Heart left ventricle (tissue), 16 donors: ENCODE measurements around the gene FAM20B. TPM values are rescaled to one million over a fixed set of nuclear protein-coding genes. Genes with fewer than 3 reads are reported as not detected.
"Not testable (repeated sequence)": the region's sequence is repeated elsewhere in the genome, so short reads cannot be mapped to it uniquely, and the experiment has no call there.

Experiments
- ATAC-seq, 4 donors: fragments of 200-7000 bp; cut with Tn5 transposase; one replicate each; pipeline ENCODE4 v1.9.1; 2020 to 2022; ENCODE audit warnings: moderate library complexity in 4 of 4, mild to moderate bottlenecking in 3 of 4, moderate number of reproducible peaks in 1 of 4
- DNase-seq, 5 donors: peaks; one replicate each; pipeline ENCODE4 v3.0.0-alpha.2; 2020
- H3K27ac ChIP-seq, 12 donors: fragments of 200-600 bp; sonication (generic) in 4 of 12; one replicate each; pipeline versions ENCODE4 v1.5.0 to v1.8.0; 2016 to 2022; ENCODE audit warnings: mild to moderate bottlenecking in 2 of 12
- H3K27me3 ChIP-seq, 9 donors: fragments of 200-600 bp; sonication (generic) in 2 of 9; one replicate each; pipeline versions ENCODE4 v1.5.1 to v1.8.0; 2016 to 2022; ENCODE audit warnings: mild to moderate bottlenecking in 3 of 9
- H3K36me3 ChIP-seq, 9 donors: fragments of 200-600 bp; sonication (generic) in 2 of 9; one replicate each; pipeline versions ENCODE4 v1.5.0 to v1.8.0; 2018 to 2022; ENCODE audit warnings: mild to moderate bottlenecking in 2 of 9
- H3K4me1 ChIP-seq, 12 donors: fragments of 200-600 bp; sonication (generic) in 4 of 12; one replicate each; pipeline versions ENCODE4 v1.5.0 to v1.8.0; 2016 to 2022; ENCODE audit warnings: mild to moderate bottlenecking in 3 of 12
- H3K4me3 ChIP-seq, 12 donors: fragments of 200-600 bp; sonication (generic) in 4 of 12; one replicate each; pipeline versions ENCODE4 v1.5.0 to v1.8.0; 2017 to 2022; ENCODE audit warnings: mild to moderate bottlenecking in 9 of 12, moderate library complexity in 4 of 12
- H3K9me3 ChIP-seq, 12 donors: fragments of 200-600 bp; sonication (generic) in 4 of 12; one replicate each; pipeline versions ENCODE4 v1.5.0 to v1.8.0; 2016 to 2022; ENCODE audit warnings: mild to moderate bottlenecking in 1 of 12
- CTCF ChIP-seq, 12 donors: fragments of 200-600 bp; sonication (generic) in 4 of 12; IDR thresholded peaks; one replicate each; pipeline versions ENCODE4 v1.5.0 to v1.8.0; 2018 to 2022; ENCODE audit warnings: antibody characterized with exemption in 12 of 12, mild to moderate bottlenecking in 5 of 12
- POLR2A ChIP-seq, 2 donors: fragments of 450-650 bp; IDR thresholded peaks; one replicate each; pipeline ENCODE4 v1.6.1; 2017; ENCODE audit warnings: antibody characterized with exemption in 2 of 2, mild to moderate bottlenecking in 2 of 2, moderate library complexity in 2 of 2
- WGBS, 4 donors: extraction: QIAGEN DNeasy Blood & Tissue Kit in 2 of 4; methylation state at CpG; one replicate each; pipeline versions ENCODE4 v1.1.5 to v1.1.7; 2013 to 2018; 5-methylcytosine and 5-hydroxymethylcytosine counted together
- intact Hi-C, 10 donors: fragments of 100-400 bp; cut with DNase I; formaldehyde crosslinking; loops; one replicate each; pipeline versions ENCODE4 v1.11.1 to v1.14.2; 2022
- polyA plus RNA-seq, 2 donors: library from polyadenylated mRNA; stranded (reverse); fragments of 200-250 nt; gene quantifications; one replicate each; pipeline ENCODE4 v1.2.3, GENCODE V29; 2013
- total RNA-seq, 9 donors: library from RNA; depleted of rRNA in 2 of 9; stranded (reverse); fragments of >200 nt in 2 of 9; fragmentation: NEBNext Ultra II Directional in 3 of 9; extraction: Animal tissue kit (Norgen Biotek cat#: 25700) in 3 of 9; gene quantifications; one replicate each; pipeline versions ENCODE4 v1.1.0 to v1.2.4, GENCODE V29; 2016 to 2023
- donor health status: ischemic (EF 13 %, LVEDD 7.1; RV severe dilation, severe dysfunction).
- donor health status: healthy with polysubstance abuse.
- donor health status: DM: no; HTN: yes; CAD: no.
- donor health status: DM: no; HTN: no; CAD: no.
- donor health status: ischemic (EF 25% LVEDD 6.9; RV normal size, moderate dysfunction).
- donor health status: ischemic (EF 25% LVEDD 5.7; RV mildly dilated, moderate dysfunction).
- donor health status: healthy.
- donor health status: DM: yes; HTN: yes; CAD: no.
- donor health status: ischemic (EF 35%, LVEDD 5.7; RV mildly dilated, moderate dysfunction).
- donor health status: nonischemic (EF 11% LVEDD 7.7; RV severe dilation, severe dysfunction).
- donor health status: DM: yes; HTN: yes; CAD: no.
- donor health status: PGD.
- donor health status: ischemic (EF 29% LVEDD 5.4; RV normal size, mild dysfunction).
- donor health status: nonischemic (EF 23%, LVEDD 6.1; RV moderate dilation, normal function).

FAM20B gene
- total and polyA plus RNA-seq, 11 donors = 13.8 to 70.1 (median 52.6) TPM

DNA sequence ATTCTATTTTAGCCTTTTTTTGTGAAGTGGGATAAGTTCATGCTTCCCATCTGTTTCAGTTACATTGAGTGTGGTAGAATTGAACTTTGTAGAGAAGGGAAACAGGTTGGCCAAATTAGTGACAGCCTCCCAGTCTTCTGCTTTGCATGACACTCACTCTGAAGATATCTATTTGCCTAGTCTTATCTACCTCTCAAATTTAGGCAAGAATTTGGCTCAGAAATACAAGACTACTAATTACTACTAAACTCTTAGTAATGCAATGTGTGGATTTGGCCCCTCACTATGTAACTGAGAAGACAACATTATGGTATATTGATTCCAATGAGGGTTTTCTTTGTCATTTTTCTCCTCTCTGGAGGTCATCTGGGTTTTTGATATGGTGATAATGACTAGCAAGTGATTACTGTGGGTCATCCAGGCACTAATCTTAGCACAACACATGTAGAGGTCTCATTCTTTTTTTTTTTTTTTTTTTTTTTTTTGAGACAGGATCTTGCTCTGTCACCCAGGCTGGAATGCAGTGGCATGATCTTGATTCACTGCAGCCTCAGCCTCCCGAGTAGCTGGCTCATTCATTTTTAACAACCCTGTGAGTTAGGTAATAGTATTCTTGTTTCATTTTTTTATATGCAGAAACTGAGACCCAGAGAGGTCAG is 6.3 kb downstream of the FAM20B start:
- Histone ChIP-seq H3K27ac (peak overlapping the region in 1 of 12 donors; percentile 6), H3K4me3 (no peak overlapping the region), H3K4me1 (peaks cover 0 to 80% (median 58%) of the 10 kb centered on the region in 12 donors), H3K9me3 (no peaks in the 10 kb centered on the region), H3K27me3 (no peaks in the 10 kb centered on the region), H3K36me3 (no peaks in the 10 kb centered on the region)
- no peak for DNase-seq
- 14 to 34% (median 20%) methylated on average over 1 of the region's 1 CpG for WGBS, 4 donors
- TF ChIP-seq POLR2A (IDR thresholded peaks at IDR 0.05) = no peak
- TF ChIP-seq CTCF (IDR thresholded peaks at IDR 0.05) = no peak
- intact Hi-C loops = no loop called here
- no peak for ATAC-seq

DNA sequence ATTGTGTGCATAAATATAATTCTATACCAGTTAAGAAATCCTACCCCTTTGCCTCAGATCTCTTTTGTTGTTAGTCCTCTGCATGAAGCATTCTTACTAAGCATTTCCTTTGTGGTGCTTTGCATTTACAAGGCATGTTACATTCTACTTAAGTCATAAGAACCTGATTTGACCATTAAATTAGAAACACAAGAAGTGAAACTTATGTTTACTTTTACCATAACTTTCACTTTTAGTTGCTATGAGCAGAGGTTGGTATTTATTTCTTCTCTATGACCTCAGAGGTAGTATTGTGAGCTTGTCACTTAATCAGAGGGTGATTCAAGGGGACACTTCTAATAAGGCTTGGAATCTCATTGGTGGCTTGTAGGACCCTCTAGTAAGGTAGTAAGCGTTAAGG is 9.0 kb downstream of the FAM20B start:
- 72 to 90% (median 80%) methylated on average over 1 of the region's 1 CpG for WGBS, 4 donors
- intact Hi-C loops = no loop called here
- ATAC-seq (peak in 1 of 4 donors; percentile 48), DNase-seq (no peak)
- Histone ChIP-seq H3K4me1 (peaks cover 0 to 82% (median 50%) of the 10 kb centered on the region in 12 donors), H3K9me3 (no peaks in the 10 kb centered on the region), H3K4me3 (no peak overlapping the region), H3K27ac (peak overlapping the region in 3 of 12 donors; percentile 14 to 63 (median 50)), H3K27me3 (no peaks in the 10 kb centered on the region), H3K36me3 (no peaks in the 10 kb centered on the region)
- TF ChIP-seq POLR2A (IDR thresholded peaks at IDR 0.05) (no peak), CTCF (IDR thresholded peaks at IDR 0.05) (no peak)

DNA sequence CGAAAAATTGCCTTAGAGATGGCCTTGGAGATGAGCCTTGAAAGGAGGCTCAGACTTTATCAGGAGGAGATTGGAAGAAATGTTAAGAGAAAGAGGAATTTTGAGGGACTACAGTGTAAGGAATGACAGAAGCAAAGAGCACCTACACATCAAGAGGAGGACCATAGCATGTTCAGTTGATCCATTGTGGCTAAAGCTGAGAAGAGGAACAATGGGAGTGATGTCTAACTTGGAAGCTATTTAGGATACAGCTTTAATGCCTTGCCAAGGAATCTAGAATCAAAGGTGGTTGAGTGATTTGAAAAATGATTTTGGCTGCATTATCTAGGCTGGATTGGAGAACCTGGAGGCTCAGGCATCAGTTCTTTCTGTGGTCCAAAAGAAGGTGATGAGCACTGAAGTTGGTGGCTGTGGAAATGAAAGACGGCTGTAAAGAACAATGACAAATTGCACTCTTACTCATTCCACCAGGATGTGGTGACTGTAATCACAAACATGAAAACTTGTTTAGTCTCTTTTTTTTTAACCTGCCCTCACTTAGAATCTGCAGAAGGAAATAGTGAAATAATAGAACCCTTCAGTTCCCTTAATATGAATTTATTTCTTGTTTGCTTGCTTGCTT is 11.3 kb downstream of the FAM20B start:
- 81 to 90% (median 86%) methylated on average over 2 of the region's 2 CpGs for WGBS, 4 donors
- H3K9me3 ChIP-seq = no peaks in the 10 kb centered on the region
- H3K27me3 ChIP-seq = no peaks in the 10 kb centered on the region
- peaks cover 0 to 62% (median 36%) of the 10 kb centered on the region in 12 donors for H3K4me1 ChIP-seq
- no peak overlapping the region for H3K27ac ChIP-seq
- intact Hi-C loops = no loop called here
- H3K36me3 ChIP-seq = no peaks in the 10 kb centered on the region
- no peak overlapping the region for H3K4me3 ChIP-seq
- DNase-seq (no peak), ATAC-seq (no peak)
- TF ChIP-seq CTCF (IDR thresholded peaks at IDR 0.05) (no peak), POLR2A (IDR thresholded peaks at IDR 0.05) (no peak)

DNA sequence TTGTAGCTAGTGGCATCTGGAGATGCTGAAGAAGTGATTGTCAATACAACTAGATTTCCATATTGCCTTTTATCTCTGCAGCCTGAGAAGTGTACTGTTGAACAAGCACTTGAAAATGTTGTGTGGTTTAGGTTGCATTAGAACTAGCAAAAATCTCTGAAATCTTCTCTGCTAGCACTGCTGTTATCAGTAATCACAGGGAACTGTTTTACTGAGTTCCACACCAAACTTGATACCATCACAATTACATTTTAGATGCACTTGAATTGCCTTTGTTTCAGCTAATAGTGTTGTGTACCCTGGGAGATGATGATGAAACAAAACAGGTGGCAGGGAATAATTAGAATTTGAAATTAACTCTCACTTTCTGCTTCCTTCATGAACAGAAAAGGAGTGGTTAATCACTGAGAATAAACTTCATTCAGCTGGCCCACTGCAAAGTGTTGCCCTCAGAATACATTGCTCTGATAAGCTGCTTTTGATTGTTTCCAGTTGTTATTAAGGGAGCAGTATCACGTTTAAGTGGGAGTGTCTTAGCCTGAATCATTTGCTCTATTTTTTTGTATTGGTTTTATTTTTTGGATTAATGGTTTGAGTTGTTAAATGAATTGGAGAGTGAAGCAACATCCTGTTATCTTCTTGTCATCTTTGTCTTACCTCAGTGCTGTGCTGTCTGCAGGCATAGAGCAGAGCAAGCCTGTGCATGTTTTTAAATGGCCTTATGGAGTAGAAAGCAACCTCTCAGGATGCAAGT is 13.0 kb downstream of the FAM20B start:
- no peak for ATAC-seq
- intact Hi-C loops = no loop called here
- 11 to 29% (median 22%) methylated on average over 1 of the region's 1 CpG for WGBS, 4 donors
- DNase-seq = no peak
- no peaks in the 10 kb centered on the region for H3K9me3 ChIP-seq
- H3K36me3 ChIP-seq = peaks cover 0 to 2% (median 0%) of the 10 kb centered on the region in 9 donors
- no peak overlapping the region for H3K4me3 ChIP-seq
- TF ChIP-seq CTCF (IDR thresholded peaks at IDR 0.05) = no peak
- no peak for TF ChIP-seq POLR2A (IDR thresholded peaks at IDR 0.05)
- no peaks in the 10 kb centered on the region for H3K27me3 ChIP-seq
- peaks cover 0 to 44% (median 23%) of the 10 kb centered on the region in 12 donors for H3K4me1 ChIP-seq
- no peak overlapping the region for H3K27ac ChIP-seq

DNA sequence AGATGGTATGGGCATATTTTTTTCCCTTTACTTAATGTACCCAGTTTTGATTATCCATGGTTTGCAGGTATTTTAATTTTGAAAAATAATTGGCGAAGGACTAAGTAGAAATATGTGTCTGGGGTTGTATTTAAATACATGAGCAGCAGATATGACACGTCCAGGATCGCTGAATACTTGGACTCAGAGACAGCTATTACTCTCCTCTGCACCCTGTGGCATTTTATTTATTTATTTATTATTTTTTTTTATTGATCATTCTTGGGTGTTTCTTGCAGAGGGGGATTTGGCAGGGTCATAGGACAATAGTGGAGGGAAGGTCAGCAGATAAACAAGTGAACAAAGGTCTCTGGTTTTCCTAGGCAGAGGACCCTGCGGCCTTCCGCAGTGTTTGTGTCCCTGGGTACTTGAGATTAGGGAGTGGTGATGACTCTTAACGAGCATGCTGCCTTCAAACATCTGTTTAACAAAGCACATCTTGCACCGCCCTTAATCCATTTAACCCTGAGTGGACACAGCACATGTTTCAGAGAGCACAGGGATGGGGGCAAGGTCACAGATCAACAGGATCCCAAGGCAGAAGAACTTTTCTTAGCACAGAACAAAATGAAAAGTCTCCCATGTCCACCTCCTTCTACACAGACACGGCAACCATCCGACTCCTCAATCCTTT is 13.9 kb downstream of the FAM20B start:
- H3K36me3 ChIP-seq, H3K9me3 ChIP-seq, H3K4me3 ChIP-seq, DNase-seq, ATAC-seq, H3K27me3 ChIP-seq, intact Hi-C loops, H3K27ac ChIP-seq: not testable (repeated sequence)
- peaks cover 0 to 35% (median 14%) of the 10 kb centered on the region in 12 donors for H3K4me1 ChIP-seq
- 64 to 79% (median 75%) methylated on average over 6 to 8 of the region's 9 CpGs for WGBS, 4 donors

DNA sequence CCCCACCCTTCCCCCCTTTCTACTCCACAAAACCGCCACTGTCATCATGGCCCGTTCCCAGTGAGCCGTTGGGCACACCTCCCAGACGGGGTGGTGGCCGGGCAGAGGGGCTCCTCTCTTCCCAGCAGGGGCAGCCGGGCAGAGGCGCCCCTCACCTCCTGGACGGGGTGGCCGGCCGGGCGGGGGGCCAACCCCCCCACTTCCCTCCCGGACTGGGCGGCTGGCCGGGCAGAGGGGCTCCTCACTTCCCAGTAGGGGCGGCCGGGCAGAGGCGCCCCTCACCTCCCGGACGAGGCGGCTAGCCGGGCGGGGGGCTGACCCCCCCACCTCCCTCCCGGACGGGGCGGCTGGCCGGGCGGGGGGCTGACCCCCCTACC is 14.5 kb downstream of the FAM20B start:
- intact Hi-C loops, H3K27me3 ChIP-seq, H3K9me3 ChIP-seq, H3K4me3 ChIP-seq, H3K27ac ChIP-seq, ATAC-seq, H3K36me3 ChIP-seq: not testable (repeated sequence)
- peaks cover 0 to 30% (median 13%) of the 10 kb centered on the region in 12 donors for H3K4me1 ChIP-seq
- peak in 1 of 5 donors; percentile 48 for DNase-seq
- WGBS, 4 donors = 89 to 94% (median 91%) methylated on average over 13 to 25 of the region's 27 CpGs
